Glomerular visceral epithelial cell (primary cell): ENCODE data around the gene GPR61.
A peak's percentile ranks its signal among the peaks of the same experiment; 100 is the strongest.

Experiments used
- DNase-seq: peaks from one replicate; pipeline ENCODE4 v3.0.0-alpha.2; 2016; ENCODE audit errors: extremely low spot score

GPR61 gene

DNA sequence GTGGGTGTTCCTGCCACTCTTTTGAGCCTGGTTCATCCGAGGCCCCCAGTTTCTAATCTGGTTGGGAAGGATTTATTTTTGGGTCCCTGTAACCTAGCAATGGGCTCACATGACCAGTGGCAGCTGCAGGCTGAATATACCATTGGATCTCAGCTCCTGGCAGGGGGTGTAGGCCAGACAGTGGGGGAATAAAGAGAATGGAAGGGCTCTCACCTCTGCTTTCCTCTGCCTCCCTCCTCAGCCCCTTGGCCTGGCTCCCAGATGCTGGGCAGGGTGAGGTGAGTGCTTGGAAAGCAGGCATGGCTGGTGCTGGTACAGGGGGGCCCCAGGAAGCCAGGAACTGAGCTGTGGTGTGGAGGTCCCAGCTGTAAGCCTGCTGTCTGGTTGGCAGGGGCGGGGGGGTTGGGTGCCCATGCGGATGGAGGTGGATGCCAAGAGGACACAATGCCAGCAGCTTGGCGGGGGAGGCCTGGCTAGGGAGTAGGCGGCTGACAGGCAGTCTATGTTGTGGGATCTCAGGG, 3.6 kb upstream of the GPR61 start:
- no peak for DNase-seq

DNA sequence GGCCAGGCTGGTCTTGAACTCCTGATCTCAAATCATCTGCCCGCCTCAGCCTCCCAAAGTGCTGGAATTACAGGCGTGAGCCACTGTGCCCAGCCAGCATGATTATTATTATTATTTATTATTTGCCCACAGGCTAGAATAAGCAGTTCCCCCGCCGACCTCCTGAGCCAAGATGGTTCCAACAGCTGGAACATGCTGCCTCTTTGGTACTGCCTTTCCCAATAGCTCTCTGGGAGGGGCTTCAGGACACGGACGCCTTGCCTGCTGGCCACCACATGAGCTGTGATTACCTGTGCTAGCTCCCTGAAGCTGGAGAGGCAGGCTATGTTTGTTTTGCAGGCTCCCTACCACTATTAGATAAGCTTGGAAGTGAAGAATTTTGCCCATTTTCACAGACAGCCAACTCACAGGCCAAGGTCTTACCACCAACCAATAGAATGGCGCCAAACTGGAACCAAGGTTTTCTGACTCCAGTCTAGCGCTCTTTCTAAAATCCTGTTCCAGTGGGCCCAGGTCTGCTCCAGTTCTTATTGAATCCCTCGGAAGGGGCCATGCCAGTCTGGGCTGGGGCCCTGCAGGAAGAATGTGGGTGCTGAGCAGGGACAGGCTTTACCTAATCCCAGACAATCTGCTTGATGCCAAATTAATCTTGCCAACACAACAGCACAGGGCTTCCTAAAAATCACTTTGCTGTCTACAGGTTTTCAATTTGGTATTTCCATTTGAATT, 2.1 kb upstream of the GPR61 start:
- DNase-seq = no peak

DNA sequence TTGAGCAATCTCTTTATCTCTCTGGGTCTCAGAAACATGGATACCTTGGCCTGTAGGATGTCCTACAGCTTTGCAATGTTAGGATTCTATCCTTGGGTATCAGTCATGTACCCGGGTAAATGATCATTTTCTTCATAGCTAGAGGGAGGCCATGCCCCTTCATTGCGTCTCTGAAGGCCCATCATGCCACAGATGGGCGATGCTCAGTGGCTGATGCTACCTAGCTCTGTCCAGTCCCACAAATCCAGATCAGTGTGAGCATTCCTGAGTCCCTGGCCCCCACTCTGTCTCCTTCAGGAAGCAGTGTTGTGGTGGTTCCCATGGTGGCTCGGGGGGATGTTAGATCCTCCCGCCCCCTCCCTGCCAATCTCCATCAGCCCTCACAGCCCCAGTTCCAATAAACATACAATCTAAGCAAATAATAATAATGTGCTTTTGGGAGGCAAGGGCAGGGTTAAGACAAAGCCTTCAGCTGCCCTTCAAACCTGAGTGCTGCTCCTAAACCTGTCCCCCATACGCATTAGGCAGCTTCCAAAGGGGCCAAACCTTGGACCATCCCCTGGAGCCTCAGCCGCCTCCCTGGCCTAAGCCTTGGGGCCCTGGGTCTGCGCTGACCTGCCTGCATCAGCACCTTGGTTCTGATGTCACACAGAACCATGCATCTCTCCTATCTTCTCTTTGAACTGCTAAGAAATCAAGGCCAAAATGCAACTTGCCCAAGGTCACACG, 681 bp upstream of the GPR61 start:
- no peak for DNase-seq

DNA sequence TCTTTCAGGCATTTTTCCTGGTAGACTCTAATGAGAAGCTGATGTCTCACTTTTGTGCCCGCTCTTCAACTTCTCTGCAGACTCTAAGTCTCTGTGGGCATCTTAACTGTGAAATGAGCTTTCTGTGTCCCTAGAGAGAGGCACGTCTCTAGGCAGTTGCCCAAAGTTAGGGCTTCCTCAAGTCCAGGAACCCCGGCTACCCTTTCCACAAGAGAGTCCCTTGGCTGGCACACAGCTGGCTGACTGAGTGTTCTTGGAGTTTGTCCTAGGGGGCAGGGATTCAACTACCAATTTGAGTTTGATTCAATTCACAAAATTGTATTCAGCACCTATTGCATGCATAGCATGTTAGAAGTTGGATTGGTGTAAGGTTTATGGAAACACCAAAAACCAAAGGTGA, 1.4 kb downstream of the GPR61 start:
- no peak for DNase-seq

DNA sequence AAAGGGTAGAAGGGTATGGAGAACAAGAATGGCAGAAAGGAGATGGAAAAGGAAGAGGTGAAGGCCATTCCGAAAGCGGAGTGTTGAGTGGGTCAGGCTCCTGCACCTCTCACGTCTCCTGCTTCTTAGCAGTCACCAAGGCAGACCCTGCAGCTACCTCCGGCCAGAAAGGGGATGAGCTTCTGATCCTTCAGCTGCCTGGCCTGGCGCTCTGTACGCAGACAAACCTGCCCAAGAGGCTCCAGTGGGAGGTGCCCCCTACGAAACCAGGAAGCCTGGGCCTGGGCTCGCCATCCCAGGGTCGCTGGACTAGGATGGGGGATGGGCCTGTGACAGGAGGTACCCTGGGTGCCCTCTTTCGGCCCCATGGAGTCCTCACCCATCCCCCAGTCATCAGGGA, 3.0 kb downstream of the GPR61 start:
- DNase-seq = no peak

DNA sequence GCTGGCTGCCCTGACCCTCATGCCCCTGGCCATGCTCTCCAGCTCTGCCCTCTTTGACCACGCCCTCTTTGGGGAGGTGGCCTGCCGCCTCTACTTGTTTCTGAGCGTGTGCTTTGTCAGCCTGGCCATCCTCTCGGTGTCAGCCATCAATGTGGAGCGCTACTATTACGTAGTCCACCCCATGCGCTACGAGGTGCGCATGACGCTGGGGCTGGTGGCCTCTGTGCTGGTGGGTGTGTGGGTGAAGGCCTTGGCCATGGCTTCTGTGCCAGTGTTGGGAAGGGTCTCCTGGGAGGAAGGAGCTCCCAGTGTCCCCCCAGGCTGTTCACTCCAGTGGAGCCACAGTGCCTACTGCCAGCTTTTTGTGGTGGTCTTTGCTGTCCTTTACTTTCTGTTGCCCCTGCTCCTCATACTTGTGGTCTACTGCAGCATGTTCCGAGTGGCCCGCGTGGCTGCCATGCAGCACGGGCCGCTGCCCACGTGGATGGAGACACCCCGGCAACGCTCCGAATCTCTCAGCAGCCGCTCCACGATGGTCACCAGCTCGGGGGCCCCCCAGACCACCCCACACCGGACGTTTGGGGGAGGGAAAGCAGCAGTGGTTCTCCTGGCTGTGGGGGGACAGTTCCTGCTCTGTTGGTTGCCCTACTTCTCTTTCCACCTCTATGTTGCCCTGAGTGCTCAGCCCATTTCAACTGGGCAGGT, 3.8 kb downstream of the GPR61 start:
- no peak for DNase-seq

DNA sequence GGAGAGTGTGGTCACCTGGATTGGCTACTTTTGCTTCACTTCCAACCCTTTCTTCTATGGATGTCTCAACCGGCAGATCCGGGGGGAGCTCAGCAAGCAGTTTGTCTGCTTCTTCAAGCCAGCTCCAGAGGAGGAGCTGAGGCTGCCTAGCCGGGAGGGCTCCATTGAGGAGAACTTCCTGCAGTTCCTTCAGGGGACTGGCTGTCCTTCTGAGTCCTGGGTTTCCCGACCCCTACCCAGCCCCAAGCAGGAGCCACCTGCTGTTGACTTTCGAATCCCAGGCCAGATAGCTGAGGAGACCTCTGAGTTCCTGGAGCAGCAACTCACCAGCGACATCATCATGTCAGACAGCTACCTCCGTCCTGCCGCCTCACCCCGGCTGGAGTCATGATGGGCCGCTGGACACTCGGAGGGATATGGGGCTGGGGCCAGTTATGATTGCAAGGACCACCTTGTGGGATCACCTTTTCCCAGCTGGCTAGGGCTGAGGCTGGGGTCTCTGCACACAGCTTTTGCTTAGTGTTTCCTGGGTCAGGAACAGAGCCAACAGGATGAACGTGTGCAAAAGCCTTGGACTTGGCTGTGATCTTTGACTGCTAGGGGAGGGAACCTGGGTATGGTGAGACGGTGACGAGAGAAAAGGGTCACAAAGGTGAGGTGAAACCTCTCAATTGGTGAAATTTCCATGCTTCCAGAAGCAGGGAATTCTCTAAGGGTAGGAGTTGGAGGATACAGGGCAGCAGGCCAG, 4.5 kb downstream of the GPR61 start:
- no peak for DNase-seq

DNA sequence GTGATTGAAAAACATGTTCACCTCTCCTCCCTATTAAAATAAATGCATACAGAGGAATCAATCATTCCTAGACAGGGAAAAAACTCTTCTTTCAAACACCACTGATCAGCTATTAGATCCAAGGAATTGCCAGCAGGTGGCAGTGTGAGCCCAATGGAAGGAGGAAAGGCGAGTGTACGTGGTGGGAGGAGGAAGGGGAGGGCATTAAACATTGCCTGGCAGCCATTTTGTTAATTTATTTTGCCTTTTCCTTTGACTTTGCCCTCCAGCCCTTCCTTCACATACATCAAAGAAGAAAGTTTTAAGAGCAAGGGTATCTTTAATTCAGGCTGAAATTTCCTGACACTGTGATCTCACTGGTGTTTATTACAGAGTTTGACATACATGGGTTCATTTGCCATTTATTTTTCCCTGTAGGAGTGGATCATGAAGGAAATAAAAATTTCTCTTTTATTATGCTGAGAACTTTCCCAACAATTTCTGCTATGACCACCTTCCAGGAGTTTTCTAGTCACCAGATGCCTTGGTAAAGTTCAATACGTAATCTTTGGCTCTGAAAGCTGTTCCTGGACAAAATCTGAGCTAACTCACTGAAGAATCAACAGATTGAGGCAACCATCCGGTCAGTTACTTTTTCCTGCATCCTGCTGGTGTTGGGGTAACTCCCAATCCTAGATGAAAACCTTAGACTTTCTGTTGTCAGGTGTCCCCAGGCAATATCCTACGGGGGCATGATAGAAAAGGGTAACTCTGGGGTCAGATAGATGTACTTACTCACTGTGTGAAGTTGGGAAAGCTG, 6.8 kb downstream of the GPR61 start:
- DNase-seq = peak; percentile 87

DNA sequence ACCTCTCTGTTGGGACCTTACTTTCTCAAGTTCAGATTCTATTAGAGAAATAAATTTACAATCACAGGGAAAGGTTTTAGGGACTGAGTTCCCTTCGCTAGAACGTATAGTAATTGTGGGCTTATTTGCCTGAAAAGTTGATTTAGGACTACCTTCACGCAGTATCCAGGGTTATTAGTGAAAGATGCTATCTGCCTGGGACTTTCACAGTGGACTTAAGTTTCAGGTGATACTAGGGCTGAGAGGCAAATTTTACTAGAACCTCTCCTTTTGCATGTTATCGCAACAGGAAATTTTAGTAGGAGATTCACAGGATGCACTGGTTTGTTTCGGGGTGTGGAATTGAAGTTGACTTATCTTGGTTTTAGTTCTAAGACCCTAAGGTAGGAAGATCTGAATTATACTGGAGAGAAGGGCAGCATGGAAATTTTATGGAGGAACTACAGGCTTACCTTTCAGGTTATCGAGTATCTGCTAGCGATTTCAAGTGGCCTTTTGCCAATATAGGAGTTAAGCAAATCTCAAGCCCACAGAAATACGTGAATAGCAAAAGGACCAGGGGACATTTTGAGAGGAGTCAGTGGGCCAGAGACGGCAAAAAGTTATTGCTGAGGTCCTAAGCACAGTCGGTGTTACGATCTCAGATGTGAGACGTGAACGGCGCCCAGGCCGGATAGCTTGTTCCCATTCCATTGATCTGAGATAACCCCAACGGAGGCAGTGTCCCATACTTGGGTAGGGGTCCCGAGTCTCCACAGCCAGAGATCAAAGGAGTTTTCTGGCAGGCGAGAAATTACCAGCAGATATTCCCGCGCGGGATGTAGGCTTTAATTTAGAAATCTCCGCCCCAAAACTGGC, 8.0 kb downstream of the GPR61 start:
- DNase-seq = no peak

DNA sequence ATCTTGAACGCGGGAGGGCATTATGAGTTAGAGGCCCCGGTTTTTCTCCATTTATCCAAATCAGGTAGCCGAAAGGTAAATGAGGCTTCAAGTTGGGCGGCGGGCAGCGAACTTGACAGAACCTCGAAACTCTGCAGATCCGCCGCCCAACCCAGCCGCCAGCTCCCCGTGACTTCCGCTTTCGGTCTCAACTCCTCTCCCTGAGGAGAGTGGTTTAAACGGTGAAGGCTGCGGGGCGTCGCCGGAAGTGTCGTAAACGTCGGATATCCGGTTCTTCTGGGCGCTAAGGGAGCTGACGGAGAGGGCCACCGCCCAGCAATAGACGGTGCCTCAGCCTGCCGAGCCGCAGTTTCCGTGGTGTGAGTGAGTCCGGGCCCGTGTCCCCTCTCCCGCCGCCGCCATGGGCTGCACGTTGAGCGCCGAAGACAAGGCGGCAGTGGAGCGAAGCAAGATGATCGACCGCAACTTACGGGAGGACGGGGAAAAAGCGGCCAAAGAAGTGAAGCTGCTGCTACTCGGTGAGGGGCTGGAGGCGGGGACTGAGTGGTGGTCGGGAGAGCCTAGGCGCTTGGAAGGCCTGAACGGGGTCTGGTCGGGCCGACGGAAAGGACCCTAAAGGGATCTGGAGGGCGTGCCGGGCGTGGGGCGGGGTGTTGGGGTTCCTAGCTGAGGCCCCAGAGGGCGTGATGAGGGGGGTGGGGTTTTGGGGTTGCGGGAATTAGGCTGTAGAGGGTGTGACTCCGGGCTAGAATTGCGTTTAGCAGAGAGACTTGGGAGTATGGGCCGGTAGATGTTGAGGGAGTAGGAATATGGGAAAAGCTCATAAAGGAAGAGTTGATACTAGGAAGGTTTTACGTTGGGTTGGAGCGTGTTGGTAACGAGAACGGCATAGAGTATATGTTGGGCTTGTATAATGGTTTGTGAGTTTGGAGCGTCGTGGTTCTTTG, 8.9 kb downstream of the GPR61 start, which contains the start of gene GNAI3:
GNAI3 (plus strand) TSS at position 295 of the 947 bp plus-strand sequence; CDS start at position 401, 106 bp downstream.
- peak; percentile 94 for DNase-seq

DNA sequence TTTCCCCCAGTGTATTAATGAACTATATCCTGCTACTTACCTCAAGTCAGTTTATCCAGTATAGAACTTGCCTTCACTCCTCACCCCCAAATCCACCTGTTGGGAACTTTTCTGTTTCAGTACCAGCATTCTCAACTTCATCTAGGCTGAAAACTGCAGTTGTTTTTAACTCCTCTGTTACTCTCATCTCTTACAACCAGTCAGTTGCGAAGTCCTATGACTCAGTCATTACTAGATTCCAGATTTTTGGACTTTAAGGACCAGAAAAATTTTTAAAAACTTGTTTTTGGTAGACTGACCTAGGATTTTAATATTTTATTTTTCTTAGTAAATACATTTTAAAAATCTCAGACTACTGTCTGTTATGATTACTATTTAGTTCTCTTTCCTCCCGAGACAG, 16.9 kb downstream of the GPR61 start:
- DNase-seq = no peak

DNA sequence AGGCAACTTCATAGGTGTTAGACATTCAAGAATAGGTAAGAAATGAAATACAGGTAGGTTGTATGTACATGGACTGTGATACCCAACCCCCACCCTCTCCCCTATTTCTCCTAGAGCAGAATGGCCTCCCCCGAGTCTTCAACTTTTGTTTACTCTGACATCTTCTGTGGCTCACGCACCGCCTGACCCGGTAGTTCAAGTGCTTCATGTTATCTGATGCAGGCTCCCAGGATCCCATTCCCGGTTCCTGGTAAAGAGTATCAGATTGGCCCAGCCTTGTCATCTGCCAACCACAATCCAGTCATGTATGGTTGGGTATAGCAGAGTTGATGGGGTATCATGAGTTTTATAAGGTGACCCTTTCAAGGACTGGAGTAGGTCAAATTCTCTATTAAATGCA, 17.8 kb downstream of the GPR61 start:
- DNase-seq = no peak

DNA sequence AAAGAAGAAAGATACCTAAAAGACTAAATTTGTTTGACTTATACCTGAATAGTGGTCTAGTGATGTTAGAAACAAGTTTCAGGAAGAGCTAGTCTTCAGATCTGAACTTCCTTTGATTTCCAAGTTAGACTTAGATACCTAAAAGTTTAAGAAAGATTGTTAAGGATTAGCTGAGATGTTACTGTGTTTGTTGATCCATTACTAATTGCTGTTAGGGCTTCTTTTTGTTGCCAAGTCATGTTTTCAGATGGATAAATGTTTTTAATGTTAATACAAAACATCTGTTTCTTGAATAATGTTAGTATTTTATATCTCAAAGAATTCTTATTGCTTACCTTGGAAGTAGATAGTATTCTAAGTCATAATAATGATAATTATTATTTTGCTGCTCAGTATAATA, 20.3 kb downstream of the GPR61 start:
- no peak for DNase-seq

DNA sequence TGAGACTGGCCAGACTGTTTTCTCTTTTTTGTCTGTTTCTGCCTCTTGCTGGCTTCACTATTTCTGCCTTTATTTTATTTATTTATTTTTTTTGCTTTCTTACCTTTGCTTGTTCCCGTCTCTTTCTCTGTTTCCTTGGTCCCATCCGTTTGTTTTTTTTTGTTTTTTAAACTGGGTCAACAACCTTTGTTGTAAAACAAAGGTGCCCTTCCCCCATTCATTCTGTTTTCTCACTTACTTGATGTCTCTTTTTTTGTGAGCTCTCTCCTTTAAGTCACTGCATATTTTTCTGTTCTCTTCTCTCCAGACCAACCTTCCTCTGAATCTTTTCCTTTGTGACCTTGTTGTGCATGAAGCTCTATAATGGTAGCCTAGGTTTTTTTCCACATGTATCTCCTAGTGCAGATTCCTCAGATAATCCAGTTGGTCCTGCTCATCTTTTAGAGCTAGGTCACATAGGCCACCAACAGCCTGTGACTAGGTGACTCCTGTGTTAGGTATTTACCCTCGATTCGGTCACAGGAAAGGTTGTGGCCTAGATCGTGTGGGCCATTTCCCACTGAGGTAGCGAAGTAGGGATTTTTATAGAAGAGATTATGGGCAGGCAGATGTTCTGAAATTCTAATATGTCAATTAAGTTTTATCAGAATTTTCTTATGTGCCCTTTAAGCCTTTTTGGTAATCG, 24.7 kb downstream of the GPR61 start:
- no peak for DNase-seq

DNA sequence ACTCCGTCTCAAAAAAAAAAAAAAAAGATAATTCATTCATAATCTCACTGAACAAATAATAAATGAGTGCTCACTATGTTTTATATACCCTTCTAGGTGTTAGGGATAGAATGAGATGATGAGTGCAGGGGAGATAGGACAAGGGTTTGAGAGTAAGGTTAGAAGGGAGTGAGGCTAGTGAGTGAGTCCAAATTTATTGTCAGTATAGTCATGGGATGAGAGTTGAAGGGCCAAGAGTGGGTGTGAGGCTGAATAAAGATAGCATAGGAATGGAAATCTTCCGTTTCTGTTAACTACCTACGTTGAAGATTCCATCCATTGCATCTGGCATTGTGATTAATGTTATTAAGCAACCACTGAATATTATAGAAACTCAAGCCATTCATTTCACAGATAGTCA, 25.6 kb downstream of the GPR61 start:
- DNase-seq = no peak

DNA sequence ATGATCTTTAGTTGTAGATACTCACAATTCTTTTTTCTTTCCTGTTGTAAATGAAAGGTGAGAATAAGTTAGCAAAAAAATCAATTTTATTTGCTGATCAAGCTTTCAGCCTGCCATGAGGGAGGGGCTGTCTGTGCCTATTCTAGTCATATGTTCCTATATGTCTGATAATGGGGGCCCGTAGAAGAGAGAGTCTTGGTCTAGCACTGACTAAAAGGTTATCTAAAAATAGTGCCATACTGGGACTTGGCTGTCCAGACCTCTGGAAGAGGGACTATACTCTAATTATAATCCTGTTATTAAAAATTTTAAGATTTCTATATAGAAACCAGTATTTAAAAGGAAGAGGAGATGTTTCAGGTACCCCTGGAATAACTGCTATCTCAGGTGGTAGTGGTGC, 27.3 kb downstream of the GPR61 start:
- DNase-seq = no peak

DNA sequence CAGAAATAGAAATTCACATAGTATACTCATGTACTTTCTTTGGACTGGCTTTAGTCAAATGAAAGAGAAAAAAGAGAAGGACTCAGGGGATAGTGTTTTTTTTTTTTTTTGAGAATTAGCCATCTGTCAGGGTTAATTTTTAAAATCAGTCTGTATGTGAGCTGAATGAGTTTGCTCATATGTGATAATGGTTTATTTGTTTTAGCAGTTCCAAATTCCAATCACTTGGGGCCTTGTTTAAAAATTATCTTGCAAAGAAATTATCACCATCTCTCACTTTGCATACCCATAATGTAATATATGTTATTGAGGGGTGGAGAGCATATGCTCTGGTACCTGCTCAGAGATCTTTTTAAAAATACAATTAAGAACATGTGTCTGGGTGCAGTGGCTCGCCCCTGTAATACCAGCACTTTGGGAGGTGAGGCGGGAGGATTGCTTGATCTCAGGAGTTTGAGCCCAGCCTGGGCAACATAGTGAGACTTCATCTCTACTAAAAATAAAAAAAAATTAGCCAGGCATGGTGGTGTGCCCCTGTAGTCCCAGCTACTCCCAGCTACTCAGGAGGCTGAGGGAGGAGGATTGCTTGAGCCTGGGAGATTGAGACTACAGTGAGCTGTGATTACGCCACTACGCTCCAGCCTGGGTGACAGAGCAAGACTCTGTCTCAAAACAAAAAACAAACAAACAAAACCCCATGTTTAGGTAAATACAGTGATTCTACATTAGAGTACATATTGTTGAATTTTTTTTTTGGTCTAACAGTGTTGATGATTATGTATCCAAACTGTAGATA, 28.4 kb downstream of the GPR61 start:
- DNase-seq = no peak
